ENCODE measurements around the gene HK1. TPM values are rescaled to one million over a fixed set of nuclear protein-coding genes. Genes with fewer than 3 reads are reported as not detected.

The HK1 gene
- total and polyA plus RNA-seq, 2 of the 13 experiments (the other 11 are each of a cell fraction or from before 2014, with no cell fraction given) = 0.29 to 1.5 TPM

DNA sequence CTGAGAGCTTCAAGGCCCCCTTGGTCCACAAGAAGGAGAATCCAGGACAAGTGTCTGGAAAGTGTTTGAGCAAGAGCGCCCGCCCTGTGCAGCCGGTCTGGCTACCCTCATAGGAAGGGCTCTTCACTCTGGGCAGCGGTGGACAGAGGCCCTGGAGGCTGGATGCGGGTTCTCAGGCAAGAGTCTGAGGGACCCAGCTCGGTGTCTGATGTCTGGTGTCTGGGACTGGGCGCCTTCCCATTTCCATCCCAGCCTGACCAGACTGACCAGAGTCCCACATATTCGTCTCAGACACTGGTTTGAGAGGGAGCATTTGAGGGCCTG is 59.8 kb downstream of the HK1 start (continued):
- TF ChIP-seq, protein P1, sequence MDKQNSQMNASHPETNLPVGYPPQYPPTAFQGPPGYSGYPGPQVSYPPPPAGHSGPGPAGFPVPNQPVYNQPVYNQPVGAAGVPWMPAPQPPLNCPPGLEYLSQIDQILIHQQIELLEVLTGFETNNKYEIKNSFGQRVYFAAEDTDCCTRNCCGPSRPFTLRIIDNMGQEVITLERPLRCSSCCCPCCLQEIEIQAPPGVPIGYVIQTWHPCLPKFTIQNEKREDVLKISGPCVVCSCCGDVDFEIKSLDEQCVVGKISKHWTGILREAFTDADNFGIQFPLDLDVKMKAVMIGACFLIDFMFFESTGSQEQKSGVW (CRISPR knock-in tag; IDR thresholded peaks at IDR 0.05; ENCODE audit: borderline replicate concordance) = no peak
- TF ChIP-seq ZNF256 (CRISPR knock-in tag; conservative IDR thresholded peaks at IDR 0.05) = no peak
- TF ChIP-seq, protein P2, sequence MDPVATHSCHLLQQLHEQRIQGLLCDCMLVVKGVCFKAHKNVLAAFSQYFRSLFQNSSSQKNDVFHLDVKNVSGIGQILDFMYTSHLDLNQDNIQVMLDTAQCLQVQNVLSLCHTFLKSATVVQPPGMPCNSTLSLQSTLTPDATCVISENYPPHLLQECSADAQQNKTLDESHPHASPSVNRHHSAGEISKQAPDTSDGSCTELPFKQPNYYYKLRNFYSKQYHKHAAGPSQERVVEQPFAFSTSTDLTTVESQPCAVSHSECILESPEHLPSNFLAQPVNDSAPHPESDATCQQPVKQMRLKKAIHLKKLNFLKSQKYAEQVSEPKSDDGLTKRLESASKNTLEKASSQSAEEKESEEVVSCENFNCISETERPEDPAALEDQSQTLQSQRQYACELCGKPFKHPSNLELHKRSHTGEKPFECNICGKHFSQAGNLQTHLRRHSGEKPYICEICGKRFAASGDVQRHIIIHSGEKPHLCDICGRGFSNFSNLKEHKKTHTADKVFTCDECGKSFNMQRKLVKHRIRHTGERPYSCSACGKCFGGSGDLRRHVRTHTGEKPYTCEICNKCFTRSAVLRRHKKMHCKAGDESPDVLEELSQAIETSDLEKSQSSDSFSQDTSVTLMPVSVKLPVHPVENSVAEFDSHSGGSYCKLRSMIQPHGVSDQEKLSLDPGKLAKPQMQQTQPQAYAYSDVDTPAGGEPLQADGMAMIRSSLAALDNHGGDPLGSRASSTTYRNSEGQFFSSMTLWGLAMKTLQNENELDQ (CRISPR knock-in tag; IDR thresholded peaks at IDR 0.05; ENCODE audit: borderline replicate concordance) = no peak
- no peak for TF ChIP-seq SP2 (CRISPR knock-in tag; IDR thresholded peaks at IDR 0.05)
- TF ChIP-seq, protein P3, sequence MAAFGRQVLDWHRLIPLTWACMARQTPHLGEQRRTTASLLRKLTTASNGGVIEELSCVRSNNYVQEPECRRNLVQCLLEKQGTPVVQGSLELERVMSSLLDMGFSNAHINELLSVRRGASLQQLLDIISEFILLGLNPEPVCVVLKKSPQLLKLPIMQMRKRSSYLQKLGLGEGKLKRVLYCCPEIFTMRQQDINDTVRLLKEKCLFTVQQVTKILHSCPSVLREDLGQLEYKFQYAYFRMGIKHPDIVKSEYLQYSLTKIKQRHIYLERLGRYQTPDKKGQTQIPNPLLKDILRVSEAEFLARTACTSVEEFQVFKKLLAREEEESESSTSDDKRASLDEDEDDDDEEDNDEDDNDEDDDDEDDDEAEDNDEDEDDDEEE (CRISPR knock-in tag; IDR thresholded peaks at IDR 0.05) = no peak
- TF ChIP-seq, protein P4, sequence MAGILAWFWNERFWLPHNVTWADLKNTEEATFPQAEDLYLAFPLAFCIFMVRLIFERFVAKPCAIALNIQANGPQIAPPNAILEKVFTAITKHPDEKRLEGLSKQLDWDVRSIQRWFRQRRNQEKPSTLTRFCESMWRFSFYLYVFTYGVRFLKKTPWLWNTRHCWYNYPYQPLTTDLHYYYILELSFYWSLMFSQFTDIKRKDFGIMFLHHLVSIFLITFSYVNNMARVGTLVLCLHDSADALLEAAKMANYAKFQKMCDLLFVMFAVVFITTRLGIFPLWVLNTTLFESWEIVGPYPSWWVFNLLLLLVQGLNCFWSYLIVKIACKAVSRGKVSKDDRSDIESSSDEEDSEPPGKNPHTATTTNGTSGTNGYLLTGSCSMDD (CRISPR knock-in tag; IDR thresholded peaks at IDR 0.05) = no peak

All from HepG2 (cell line).